Amniotic stem cell (primary cell): ENCODE data around the gene VKORC1L1.
"Not testable (repeated sequence)": the region's sequence is repeated elsewhere in the genome, so short reads cannot be mapped to it uniquely, and the experiment has no call there.

Source experiments
- DNase-seq: peaks from one replicate; lab custom pipeline; 2025; lab: John Stamatoyannopoulos, UW

Gene VKORC1L1

DNA sequence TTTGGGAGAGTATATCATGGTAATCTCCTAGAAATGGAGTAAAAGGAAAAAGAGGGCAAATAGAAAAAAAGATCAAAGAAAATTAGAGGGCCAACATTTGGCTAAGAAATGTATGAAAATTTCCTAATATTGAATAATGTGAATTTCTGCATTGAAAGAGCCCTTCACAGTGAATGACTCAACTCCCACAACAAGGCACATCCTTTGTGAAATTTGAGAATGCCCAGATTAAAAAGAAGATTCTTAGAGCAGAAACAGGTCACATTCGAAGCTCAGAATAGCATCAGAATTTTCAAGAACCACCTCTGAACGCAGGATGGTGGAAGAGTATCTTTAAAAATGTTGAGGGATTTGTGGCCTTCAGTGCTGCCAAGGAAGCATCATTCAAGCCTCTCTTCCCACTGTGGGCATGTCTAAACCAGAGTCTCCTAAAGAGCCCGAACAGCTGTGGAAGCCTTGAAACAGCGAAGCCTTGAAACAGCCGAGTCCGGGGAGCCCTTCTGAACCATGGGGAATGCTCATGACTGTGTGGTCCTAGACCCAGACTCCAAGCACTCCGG, 65.5 kb downstream of the VKORC1L1 start:
- DNase-seq = no peak

DNA sequence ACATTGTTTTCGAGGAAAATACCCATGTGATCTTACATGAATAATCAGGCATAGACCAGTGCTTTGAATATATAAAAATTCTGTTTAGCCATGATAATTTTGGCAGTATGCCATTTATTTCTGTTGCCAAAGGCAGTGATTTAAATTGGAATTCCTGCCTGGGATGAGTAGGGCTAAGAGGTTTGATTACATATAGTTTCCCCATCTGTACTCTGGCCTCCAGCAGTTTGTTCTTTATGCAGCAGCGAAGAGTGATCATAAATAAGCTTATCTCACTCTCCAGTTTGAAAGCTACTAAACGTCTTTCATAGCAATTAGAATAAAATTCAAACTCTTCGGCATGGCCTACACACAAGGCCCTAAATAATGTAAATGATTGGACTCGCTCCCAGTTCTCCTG, 72.9 kb downstream of the VKORC1L1 start:
- not testable (repeated sequence) for DNase-seq

DNA sequence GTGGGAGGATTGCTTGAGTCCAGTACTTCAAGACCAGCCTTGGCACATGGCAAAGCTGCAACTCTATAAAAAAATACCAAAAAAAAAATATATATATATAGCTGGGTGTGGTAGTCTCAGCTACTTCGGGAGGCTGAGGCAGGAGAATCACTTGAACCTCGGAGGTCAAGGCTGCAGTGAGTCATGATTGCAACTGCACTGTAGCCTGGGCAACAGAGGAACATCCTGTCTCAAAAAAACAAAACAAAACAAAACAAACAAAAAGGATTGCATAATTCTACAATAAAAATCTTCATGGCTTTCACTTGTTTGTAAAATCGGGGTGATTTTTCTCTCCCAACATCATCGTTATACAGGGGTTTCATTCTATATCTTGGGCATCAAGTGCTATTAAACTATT, 74.0 kb downstream of the VKORC1L1 start:
- no peak for DNase-seq

DNA sequence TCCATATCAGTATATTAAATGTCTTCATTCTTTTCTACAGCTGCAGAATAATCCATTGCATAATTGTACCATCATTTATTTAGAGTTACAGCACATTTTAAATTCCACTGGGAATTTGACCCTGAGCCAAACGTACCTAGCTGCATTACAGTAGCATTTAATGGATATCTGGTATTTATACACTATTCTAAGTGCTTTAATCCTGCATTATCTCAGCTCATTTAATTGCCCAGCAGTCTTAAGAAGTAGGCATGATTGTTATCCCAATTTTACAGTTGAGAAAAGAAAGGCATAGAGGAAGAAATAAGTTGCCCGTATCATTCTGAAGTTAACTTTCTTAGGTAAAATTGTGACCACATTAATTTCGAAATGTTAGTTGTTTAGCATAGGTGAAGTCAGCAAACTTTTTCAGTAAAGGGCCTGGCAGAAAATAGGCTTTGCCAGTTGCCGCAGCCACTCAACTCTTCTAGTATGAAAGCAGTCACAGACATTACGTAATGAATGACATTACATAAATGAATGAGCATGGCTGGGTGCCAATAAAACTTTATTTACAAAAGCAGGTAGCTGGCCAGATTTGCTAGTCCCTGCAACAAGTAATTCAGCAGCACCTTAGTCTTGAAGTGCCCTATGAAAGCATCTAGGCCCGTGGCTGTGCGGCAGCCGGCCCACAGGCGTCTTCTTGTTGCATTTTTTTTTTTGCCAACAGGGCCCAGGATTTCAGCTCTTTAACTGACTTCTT, 79.1 kb downstream of the VKORC1L1 start:
- DNase-seq = no peak

DNA sequence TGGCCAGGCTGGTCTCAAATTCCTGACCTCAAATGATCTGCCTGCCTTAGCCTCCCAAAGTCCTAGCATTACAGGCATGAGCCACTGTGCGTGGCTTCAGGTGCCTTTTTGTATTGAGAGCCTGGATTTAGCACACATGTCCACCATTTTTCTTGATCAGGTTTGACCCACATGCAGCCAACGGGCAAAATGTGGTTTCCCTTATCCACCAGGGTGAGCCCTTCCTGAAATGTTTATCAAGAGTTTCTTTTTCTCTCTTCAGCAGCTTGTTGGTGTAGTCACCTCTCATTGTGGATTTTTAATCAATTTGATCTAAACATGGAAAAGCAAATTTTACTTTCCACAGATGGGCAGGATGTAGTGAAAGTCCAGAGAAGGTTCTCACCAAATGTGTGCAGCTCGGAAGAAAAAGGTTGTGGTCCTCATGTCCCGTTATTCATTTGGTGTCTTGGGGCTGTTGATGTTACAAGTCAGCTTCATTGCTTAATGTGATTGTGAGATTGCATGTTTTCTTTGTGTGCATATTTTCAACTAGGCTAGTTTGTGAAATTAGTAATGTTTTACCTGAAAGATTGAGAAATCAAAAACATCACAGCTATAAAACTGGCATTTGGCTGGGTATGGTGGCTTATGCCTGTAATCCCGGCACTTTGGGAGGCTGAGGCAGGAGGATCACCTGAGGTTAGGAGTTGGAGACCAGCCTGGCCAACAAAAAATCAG, 80.3 kb downstream of the VKORC1L1 start:
- DNase-seq = no peak

DNA sequence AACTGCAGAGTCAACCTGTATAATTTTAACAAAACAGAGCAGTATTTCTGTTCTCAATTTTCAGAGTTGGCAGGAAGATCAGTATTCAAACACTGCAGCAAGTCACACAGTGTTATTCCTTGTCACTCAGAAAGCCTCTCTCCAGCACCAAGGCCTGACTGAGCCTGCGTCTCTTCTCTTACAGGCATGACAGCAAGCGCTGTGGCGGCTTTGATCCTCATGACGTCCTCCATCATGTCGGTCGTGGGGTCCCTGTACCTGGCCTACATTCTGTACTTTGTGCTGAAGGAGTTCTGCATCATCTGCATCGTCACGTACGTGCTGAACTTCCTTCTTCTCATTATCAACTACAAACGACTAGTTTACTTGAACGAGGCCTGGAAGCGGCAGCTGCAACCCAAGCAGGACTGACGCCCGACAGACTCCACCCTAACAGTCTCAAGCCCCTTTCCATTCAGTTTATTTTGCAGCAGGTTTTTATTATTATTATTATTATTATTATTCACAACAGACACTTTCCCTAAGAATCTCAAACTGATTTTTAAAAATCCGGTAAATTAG, 81.1 kb downstream of the VKORC1L1 start:
- DNase-seq = no peak

DNA sequence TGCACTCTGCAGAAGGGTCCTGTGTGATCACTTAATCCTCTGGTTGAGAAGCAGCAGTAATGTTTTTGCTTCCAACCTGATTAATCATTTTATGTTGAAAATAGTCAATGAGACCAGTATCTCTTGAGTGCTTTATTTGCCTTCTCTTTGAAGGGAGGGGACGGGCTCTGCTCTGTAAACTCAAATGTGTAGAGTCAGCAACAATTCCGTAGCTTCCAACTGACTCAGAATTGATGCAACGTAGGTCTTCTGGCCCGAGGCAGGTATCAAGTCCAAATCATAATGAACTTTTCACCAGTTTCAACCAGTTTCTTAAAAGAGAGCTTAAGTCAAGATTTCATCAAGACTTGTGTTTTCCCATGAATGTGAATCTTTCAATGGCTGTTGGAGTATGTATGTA, 82.8 kb downstream of the VKORC1L1 start:
- no peak for DNase-seq

DNA sequence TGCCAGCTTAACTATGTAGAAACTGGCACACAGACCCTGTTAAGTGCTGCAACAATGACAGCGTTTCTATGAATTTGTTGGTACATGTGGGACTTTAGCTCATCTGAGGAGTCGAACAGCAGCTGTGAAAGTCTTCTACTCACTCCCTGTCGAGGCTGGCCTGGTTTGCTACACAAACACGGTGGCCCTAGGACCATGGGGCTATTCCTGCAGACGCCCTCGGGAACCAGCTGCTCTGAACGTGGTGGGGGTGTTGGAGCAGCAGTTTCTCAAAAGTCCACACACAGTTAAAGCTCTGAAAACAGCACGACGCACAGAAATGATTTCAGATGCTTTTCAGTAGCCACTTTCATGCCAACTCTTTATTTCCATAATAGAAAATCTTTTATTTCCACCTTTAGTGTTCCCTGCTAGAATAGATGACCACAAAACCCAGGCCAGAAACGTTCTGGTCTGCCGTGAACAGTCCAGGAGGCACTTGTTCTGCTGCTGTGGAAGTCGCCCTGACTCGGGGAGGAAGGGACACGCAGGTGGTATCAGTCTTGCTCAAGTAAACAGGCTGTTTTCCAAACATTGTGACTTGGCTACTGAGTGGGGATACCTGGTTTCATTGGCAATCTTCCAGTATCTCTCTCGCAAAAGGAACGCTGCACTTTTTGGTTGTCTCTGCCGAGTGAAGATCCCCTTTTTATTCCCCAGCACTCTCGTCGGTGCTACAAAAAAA, 87.6 kb downstream of the VKORC1L1 start:
- no peak for DNase-seq

DNA sequence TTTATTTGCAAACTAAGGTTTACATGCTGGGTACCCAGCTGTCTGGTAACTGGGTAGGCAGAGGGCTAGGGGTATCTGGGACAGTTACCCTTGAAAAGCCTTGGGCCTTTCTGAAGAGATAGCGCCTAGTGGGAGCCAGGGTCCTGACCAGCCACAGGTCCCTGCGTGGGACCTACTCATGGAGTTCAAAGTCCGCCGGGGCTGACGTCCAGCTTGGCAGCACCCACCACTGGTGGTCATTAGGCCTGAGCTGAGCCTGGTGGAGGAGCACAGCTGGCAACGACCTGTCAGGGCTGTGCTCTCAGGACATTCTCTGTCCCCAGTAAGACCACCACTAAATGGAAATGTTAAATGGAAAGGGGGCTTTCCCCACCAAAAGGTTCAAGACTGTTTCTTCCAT, 89.2 kb downstream of the VKORC1L1 start:
- DNase-seq = no peak

DNA sequence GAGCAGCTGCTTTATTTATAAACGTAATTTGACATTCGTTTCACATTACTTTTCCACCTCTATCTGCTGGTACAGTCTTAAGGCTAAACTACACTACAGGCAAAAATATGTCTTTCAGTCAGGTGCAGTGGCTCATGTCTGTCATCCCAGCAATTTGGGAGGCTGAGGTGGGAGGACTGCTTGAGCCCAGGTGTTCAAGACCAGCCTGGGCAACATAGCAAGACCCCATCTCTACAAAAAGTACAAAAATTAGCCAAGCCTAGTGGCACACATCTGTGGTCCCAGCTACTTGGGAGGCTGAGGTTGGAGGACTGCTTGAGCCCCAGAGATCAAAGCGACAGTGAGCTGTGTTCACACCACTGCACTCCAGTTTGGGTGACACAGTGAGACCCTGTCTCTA, 91.8 kb downstream of the VKORC1L1 start:
- DNase-seq = not testable (repeated sequence)

DNA sequence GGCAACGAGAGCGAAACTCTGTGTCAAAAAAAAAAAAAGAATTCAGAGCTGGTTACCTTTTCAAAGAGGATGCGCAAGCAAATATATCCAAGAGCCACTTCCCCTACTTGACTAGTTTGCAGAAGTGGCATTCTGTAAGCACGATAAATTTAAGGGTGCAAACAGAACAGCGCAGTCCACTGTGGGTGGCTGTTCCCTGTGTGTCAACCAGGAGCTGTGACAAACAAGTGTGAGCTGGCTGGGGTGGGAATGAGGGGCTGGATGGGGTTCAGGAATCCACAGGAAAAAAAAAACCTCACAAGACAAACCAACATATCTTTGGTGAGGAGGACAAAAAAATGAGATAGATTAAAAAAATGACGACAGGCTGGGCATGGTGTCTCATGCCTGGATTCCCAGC, 93.3 kb downstream of the VKORC1L1 start:
- DNase-seq = no peak

DNA sequence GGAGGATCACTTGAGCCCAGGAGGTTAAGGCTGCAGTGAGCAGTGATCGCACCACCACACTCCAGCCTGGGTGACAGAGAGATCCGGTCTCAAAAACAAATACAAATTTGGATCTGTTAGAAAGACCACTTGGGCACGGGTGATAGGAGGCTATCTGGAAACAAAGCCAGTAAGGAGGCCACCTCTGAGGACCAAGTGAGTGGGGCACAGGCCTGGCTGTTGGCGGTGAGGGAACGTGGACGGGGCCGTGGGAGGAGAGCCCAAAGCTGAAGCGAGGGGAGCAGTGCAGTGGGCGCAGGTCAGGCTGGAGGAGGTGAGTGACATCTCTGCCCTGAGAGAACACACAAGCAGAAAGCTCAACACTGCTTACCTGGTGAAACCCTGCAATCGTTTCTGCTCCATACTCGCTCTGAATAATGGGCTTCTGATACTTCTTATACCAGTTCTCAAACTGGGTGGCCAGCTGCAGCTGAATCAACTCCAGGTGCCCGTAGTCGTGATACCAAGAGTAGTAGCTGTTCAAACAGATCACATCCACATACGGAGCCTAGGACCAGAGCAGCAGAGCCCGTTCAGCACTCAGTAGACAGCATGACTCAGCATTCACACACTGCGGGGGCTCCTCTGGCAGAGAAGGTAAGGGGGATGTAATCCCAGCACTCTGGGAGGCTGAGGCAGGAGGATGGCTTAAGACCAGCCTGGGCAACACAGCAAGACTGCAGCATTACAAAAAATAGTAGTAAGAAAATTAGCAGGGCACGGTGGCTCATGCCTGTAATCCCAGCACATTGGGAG, 94.7 kb downstream of the VKORC1L1 start:
- no peak for DNase-seq

DNA sequence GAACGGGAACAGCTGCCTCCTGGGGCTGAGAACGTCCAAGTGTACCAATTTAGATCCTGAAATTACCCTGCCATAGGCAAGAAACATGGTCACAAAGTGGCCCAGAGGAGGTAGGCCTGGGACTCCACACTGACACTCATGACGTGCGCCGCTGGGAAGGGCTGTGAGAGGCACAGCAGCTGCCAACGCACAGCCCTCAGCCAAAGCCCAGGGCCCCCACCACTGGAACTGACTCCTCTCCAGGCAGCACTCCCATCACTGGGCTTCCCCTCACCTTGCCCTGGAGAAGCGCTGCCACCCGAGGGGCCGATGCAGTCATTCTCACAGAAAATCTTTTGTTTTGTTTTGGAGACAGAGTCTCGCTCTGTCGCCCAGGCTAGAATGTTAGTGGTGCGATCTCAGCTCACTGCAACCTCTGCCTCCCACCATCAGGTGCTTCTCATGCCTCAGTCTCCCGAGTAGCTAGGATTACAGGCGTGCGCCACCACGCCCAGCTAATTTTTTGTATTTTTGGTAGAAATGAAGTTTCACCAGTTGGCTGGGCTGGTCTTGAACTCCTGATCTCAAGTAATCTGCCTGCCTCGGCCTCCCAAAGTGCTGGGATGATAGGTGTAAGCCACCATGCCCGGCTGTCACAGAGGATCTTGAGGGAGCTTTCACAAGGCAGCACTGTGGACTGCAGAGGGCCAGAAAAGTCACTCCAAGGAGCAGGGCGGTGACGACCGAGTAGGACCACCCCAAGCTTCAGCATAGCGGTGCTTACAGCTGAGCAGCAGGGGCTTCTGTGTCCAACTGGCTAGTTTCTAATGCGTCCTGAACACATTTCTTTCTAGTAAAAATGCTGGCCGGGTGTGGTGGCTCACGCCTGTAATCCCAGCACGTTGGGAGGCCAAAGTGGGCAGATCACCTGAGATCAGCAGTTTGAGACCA, 95.6 kb downstream of the VKORC1L1 start:
- DNase-seq = no peak

DNA sequence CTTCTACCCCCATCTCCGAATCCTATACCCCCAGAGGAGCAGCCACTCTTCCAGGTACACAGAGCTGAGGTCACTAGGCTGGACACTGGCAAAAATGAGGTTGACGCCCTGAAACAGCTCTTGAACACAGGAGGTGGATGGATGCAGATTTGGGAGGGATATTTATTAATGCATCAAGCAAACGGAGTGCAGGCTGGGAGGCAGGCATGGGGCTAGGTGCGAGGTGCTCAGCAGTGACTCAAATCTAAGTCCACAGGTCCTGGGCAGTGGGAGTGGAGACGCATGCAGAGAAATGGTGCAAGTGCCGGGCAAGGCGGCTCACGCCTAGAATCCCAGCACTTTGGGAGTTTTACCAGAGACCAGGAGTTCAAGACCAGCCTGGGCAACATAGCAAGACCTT, 98.1 kb downstream of the VKORC1L1 start:
- DNase-seq = no peak

DNA sequence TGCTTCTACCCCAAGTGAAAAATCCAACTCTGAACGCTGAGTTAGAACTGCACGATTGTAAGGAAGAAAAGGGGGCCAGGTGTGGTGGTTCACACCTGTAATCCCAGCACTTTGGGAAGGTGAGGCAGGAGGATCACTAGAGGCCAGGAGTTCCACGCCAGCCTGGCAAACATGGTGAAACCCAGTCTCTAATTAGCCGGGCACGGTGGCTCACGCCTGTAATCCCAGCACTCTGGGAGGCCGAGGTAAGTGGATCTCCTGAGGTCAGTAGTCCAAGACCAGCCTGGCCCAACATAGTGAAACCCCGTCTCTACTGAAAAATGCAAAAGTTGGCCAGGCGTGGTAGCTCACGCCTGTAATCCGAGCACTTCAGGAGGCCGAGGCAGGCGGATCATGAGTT, 100.1 kb downstream of the VKORC1L1 start:
- no peak for DNase-seq

DNA sequence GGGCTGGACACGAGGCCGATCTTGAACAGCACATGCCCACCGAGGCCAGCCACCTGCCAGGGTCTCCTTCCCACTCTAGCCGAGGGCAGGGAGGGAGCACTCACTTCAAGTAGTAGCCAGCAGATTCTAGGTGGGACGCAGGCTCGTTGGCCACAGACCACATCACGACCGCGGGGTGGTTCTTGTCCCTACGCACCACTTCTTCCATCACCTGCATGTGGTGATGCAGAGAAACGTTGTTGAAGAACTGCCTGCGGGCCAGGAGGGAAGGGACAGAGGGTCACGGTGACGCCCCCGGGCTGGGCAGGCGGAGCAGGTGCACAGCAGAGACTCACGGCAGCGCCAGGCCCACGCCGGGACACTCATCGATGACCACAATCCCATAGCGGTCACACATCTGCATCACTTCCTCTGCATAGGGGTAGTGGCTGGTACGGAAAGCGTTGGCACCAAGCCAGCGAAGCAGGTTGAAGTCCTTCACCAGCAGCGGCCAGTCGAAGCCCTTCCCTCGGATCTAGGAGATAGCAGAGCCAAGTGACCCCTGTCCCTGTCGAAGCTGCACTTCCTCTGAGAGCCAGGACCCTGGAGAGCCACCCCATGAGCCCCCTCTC, 101.4 kb downstream of the VKORC1L1 start:
- DNase-seq = no peak

DNA sequence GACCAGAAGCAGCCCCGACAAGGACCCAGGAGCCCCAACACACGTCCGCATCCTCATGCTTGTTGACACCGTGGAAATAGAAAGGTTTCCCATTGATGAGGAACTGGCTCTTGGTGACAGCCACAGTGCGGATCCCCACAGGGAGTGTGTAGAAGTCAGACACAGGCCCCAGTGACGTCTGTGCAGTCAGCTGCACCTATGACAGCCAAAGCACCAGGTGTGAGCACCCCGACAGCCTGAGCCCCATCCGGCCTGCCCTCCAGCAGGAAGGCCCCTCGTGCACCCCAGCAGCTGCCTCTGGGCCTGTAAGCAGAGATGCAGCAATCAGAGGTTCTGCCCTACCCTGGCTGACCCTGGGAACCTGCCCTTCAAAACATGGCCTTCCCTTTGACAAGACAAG, 102.0 kb downstream of the VKORC1L1 start:
- no peak for DNase-seq

DNA sequence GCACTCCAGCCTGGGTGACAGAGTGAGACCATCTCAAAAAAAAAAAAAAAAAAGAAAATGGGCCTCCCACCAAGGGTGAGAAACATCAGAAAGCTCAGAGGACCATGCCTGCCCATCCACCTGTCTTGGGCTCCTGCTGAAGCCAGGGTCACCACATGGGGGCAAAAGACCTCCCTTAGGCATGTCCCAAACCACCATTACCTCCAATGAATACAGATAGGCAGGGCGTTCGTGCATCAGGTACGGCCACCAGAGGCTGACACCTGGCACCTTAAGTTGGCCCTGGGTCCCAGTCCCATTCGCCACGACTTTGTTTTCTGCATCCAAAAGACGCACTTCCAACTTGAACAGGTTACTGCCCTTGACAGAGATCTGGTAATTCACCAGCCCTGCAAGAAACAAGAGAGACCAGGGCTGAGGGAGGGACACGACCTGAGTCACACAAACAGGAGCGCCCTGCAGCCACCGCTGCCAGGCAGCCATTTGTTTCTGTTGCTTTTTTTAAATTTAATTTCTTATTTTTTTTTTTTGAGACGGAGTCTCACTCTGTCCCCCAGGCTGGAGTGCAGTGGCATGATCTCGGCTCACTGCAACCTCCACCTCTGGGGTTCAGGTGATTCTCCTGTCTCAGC, 103.1 kb downstream of the VKORC1L1 start:
- no peak for DNase-seq

DNA sequence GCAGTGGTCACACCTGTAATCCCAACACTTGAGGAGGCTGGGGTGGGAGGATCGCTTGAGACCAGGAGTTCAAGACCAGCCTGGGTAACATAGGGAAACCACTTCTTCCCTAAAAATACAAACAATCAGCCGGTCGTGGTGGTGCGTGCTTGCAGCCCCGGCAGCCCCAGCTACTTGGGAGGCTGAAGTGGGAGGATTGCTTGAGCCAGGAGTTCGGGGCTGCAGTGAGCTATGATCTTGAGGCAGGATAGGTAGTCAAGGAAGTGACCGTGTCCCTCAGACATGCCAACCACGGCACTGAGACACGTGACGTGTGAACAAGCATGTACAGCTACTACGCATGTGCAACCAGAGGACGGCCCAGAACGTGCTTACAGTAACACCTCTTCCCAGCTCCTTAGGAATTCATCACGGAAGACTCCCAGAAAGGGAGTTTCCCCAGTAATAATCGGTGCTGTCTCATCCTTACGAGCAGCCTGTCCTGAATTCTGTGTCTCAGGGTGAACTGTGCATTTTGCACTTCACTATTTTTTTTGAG, 103.9 kb downstream of the VKORC1L1 start:
- DNase-seq = no peak
